Stimulated activated naive CD8-positive, alpha-beta T cell treated with anti-CD3 and anti-CD28 coated beads, Interleukin-15, amount 100 ng/mL, for 72 hours (primary cell): ENCODE results near the gene TLE5.
"Not testable (repeated sequence)": the region's sequence is repeated elsewhere in the genome, so short reads cannot be mapped to it uniquely, and the experiment has no call there.

Experiments used
- ATAC-seq: fragments of 150-1000 bp; cut with Tn5 transposase; 2 replicates; pipeline ENCODE4 v1.10.0; 2021; ENCODE audit warnings: mild to moderate bottlenecking, moderate library complexity
- DNase-seq, 2 donors: peaks; one replicate each; pipeline ENCODE4 v3.0.0; 2021 to 2022
- H3K27ac Mint-ChIP-seq, 2 donors: one replicate each; pipeline ENCODE4 v1.8.0; 2022; ENCODE audit warnings: mild to moderate bottlenecking in 2 of 2, mixed read lengths in 2 of 2, moderate library complexity in 2 of 2
- H3K27me3 Mint-ChIP-seq: one replicate; pipeline ENCODE4 v1.8.0; 2022; ENCODE audit warnings: mixed read lengths
- H3K4me1 Mint-ChIP-seq: one replicate; pipeline ENCODE4 v1.8.0; 2022; ENCODE audit warnings: mild to moderate bottlenecking, mixed read lengths
- H3K4me3 Mint-ChIP-seq, 2 donors: one replicate each; pipeline ENCODE4 v1.8.0; 2022; ENCODE audit warnings: mild to moderate bottlenecking in 2 of 2, mixed read lengths in 2 of 2, moderate library complexity in 1 of 2
- H3K9me3 Mint-ChIP-seq, 2 donors: one replicate each; pipeline ENCODE4 v1.8.0; 2022; ENCODE audit warnings: mixed read lengths in 2 of 2

Gene TLE5

DNA sequence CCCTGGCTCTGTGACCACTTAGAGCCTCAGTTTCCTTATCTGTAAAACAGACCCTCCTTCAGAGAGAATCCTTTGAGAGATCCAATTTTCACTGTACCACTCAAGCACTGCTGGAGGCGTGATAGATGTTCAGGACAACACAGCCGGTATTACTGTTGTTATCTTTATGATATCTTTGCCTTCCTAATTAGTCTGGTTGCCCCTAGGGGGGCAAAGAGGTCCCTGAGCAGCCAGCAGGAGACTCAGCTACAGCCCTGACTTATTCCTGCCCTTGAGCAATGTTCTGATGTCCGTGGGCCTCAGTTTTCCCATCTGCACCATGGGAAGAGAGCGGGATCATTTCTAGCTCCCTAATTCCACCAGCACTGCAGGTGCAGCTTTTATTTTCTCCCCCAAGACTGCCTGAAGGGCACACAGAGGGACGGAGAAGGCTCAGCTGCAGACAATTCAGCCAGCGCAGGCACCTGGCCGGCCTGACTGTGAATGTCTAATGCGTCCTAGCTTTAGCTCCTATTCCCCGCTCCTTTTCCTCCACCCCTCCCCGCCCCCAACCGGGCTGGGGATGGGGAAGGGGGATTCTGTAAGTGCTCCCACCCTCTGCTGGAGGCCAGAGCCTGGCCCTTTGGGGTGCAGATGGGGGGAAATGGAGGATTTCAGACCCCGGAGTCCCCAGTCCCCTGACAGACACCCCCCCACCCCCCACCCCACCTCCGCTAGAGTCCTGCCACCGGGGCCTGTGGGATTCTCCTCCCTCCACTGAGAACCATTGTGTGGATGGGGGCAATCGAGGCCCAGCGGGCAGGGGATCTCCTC is 16.2 kb downstream of the TLE5 start:
- no peaks in the 10 kb centered on the region for H3K9me3 Mint-ChIP-seq
- ATAC-seq (no peak), DNase-seq (no peak)
- H3K27me3 Mint-ChIP-seq: peaks cover 9% of the 10 kb centered on the region
- H3K4me1 Mint-ChIP-seq: peaks cover 28% of the 10 kb centered on the region
- no peak overlapping the region for H3K27ac Mint-ChIP-seq
- no peak overlapping the region for H3K4me3 Mint-ChIP-seq

DNA sequence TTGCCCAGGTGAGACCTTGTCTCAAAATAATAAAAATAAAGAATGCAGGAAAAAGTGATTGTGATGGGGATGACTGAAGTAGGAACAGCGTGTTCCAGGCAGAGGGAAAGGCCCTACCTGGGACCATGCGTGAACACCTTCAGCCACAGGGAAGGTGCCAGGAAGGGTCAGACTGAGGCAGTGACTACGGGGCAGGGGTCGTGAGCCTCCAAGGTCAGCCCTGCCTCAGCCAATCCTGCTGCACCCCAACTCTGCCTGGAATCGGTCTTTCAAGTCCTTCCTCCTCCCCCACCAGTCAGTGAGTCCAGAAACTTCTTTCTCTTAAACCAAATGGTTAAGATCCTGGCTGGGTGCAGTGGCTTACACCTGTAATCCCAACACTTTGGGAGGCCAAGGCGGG is 17.1 kb downstream of the TLE5 start:
- ATAC-seq (no peak), DNase-seq (no peak)
- Mint-ChIP-seq H3K4me1 (peaks cover 35% of the 10 kb centered on the region), H3K4me3 (no peak overlapping the region), H3K9me3 (no peaks in the 10 kb centered on the region), H3K27me3 (peaks cover 9% of the 10 kb centered on the region), H3K27ac (no peak overlapping the region)

DNA sequence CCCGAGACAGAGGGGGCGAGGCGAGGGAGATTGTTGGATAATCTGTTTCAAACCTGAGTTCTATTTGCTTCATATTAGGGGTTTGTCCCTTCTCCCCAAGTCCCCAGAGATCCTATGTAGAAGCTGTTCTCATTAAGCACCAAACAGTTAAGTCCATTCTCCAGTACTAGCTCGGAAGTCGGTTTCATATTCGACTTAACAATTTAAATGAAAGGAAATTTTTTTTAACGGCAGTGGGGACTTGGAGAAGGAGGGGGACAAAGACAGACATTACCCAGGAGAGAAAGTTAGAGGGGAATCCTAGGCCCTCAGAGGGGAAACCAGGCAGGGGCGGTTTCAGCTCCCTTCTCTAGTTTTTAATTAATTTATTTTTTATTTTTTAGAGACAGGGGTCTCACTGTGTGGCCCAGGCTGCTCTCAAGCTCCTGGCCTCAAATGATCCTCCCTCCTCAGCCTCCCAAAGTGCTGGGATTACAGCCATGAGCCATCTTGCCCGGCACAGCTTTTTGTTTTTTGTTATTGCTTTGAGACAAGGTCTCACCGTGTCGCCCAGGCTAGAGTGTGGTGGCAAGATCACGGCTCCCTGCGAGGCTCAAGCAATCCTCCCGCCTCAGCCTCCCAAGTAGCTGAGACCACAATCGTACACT is 19.6 kb downstream of the TLE5 start:
- DNase-seq: no peak
- no peak for ATAC-seq
- Mint-ChIP-seq H3K27ac (peak overlapping the region; percentile 84 to 92), H3K4me3 (peak overlapping the region; percentile 54 to 59), H3K4me1 (peaks cover 32% of the 10 kb centered on the region), H3K9me3 (no peaks in the 10 kb centered on the region), H3K27me3 (peaks cover 6% of the 10 kb centered on the region)

DNA sequence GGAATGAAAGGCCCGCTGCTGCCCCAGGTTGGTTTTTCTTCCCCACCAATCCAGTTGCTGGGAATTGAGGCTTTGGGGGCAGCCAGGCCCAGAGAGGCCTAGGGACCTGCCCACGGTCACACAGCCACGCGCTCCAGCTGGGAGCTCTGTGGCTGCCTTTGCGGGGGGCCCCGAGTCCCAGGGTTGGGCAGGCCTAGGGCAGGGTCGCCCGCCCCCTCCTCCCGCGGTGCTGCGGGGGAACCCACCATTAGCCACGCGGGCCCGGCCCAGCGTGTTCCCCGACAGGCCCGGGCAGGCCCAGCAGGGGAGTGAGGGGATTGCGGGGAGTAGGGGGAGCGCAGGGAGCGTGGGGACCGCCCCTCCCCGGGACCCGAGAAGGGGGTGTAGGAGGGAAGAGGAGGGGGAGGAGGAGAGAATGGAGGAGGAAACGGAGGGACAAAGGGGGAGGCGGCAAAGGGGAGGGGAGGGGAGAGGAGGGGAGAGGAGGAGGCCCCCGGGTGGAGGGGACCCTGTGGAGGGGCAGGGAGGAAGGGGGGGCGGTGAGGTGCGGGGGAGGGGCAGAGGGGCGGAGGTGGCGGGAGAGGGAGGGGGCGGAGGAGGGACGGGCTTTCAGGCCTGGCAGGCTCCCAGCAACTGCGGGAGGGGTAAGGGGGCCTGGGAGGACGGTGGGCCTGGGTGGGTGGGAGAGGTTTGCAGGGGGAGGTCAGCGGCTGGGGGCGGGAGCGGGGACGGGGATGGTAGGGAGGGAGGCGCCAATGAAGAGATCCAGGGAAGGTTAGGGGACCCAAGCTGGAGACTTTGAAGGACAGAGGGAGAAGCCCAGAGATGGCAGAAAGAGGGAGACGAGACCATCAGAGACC is 20.3 kb downstream of the TLE5 start:
- Mint-ChIP-seq H3K27ac (peak overlapping the region; percentile 84 to 92), H3K4me1 (peaks cover 28% of the 10 kb centered on the region), H3K27me3 (no peaks in the 10 kb centered on the region), H3K9me3 (no peaks in the 10 kb centered on the region), H3K4me3 (peak overlapping the region; percentile 59 to 67)
- peak; percentile 69 for ATAC-seq
- no peak for DNase-seq

DNA sequence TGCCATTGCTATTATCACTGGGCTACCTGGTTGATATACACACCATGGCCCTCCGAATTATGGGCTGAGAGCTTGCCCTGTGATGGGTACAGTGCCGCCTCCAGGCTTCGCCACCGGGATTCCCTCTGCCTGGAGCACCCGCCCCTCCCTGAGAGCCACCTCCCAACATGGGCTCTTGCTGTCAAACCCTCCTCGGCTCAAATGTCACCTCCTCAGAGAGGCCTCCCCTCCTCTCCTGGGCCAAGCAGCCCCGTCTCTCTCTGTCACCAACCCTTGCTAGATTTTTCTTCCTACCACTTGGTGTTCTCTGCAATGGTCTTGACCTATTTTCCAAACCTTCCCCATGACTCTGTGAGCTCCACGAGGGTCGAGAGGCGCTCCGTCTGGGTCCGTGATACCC is 21.0 kb downstream of the TLE5 start:
- H3K4me1 Mint-ChIP-seq: peaks cover 35% of the 10 kb centered on the region
- H3K9me3 Mint-ChIP-seq: no peaks in the 10 kb centered on the region
- DNase-seq: no peak
- no peaks in the 10 kb centered on the region for H3K27me3 Mint-ChIP-seq
- H3K27ac Mint-ChIP-seq: peak overlapping the region; percentile 28 to 90
- peak overlapping the region; percentile 57 to 67 for H3K4me3 Mint-ChIP-seq
- ATAC-seq: no peak

DNA sequence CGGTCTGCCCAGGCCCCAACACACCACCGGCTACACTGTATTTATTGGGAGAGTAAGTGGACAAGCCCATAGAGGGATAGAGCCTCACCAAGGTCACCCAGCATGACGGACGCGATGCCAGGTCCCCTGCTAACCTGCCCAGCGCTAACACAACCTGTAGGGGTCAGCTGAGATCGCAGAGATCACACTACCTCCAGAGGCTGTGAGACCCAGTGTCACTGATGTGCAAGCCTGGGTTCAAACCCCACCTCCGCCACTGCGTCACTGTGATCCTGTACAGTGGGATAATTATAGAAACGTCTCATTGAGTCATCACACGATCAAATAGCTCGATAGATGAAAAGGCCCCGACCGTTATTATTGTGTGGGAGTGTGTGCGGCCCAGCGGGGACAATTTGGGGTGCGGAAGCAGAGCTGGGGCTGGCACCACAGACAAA is 22.6 kb downstream of the TLE5 start:
- Mint-ChIP-seq H3K4me1 (peaks cover 45% of the 10 kb centered on the region), H3K27me3 (peaks cover 2% of the 10 kb centered on the region), H3K27ac (no peak overlapping the region), H3K4me3 (no peak overlapping the region), H3K9me3 (no peaks in the 10 kb centered on the region)
- ATAC-seq (no peak), DNase-seq (no peak)

DNA sequence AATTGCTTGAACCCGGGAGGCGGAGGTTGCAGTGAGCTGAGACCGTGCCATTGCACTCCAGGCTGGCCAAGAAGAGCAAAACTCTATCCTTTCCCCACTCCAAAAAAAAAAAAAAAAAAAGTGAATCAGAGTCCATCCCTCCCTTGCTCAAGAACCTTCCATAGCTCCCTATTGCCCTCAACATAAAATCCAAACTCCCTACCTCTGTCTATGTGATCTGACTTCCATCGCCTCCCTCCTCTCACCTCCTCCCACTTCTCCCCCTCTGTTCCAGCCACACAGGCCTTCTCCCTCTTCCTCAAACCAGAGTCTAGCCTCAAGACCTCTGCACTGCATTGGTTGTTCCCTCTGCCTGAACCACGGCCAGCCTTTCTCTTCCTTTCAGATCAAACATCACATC is 23.2 kb downstream of the TLE5 start:
- no peak for ATAC-seq
- H3K9me3 Mint-ChIP-seq: no peaks in the 10 kb centered on the region
- peaks cover 7% of the 10 kb centered on the region for H3K27me3 Mint-ChIP-seq
- peaks cover 51% of the 10 kb centered on the region for H3K4me1 Mint-ChIP-seq
- no peak for DNase-seq
- H3K27ac Mint-ChIP-seq: no peak overlapping the region
- no peak overlapping the region for H3K4me3 Mint-ChIP-seq

DNA sequence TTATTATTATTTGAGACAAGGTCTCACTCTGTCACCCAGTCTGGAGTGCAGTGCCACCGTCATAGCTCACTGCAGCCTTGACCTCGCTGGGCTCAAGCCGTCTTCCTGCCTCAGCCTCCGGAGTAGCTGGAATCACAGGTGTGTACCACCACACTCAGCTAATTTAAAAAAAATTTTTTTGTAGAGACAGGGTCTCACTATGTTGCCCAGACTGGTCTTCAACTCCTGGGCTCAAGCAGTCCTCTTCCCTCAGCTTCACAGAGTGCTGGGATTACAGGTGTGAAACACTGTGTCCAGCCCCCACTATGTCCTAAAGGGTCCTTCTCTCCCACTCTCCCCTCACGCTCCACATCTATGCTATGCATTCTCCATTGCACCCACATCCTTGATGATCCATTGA is 24.1 kb downstream of the TLE5 start:
- peaks cover 16% of the 10 kb centered on the region for H3K27me3 Mint-ChIP-seq
- no peak overlapping the region for H3K4me3 Mint-ChIP-seq
- ATAC-seq (no peak), DNase-seq (no peak)
- no peak overlapping the region for H3K27ac Mint-ChIP-seq
- no peaks in the 10 kb centered on the region for H3K9me3 Mint-ChIP-seq
- H3K4me1 Mint-ChIP-seq: peaks cover 51% of the 10 kb centered on the region

DNA sequence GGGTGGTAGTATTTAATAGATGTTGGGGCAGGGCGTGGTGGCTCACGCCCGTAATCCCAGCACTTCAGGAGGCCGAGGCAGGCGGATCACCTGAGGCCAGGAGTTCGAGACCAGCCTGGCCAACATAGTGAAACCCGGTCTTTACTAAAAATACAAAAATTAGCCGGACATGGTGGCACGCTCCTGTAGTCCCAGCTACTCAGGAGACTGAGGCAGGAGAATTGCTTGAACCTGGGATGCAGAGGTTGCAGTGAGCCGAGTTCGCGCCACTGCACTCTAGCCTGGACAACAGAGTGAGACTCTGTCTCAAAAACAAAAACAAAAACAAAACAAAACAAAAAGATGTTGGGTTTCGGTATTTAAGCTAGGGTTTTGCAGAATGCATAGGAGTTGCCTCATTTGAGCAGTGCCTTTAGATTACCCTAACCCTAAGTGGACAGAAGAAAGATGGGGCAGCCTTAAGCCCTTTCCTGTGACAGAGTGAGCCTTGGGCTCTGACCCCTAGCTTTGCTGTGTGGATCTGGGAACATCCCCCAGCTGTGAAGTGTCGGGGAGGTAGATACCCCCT is 25.2 kb downstream of the TLE5 start:
- not testable (repeated sequence) for H3K27ac Mint-ChIP-seq, DNase-seq, ATAC-seq, H3K9me3 Mint-ChIP-seq
- Mint-ChIP-seq H3K27me3 (peaks cover 17% of the 10 kb centered on the region), H3K4me3 (peak overlapping the region; percentile 90 to 95), H3K4me1 (peaks cover 44% of the 10 kb centered on the region)

DNA sequence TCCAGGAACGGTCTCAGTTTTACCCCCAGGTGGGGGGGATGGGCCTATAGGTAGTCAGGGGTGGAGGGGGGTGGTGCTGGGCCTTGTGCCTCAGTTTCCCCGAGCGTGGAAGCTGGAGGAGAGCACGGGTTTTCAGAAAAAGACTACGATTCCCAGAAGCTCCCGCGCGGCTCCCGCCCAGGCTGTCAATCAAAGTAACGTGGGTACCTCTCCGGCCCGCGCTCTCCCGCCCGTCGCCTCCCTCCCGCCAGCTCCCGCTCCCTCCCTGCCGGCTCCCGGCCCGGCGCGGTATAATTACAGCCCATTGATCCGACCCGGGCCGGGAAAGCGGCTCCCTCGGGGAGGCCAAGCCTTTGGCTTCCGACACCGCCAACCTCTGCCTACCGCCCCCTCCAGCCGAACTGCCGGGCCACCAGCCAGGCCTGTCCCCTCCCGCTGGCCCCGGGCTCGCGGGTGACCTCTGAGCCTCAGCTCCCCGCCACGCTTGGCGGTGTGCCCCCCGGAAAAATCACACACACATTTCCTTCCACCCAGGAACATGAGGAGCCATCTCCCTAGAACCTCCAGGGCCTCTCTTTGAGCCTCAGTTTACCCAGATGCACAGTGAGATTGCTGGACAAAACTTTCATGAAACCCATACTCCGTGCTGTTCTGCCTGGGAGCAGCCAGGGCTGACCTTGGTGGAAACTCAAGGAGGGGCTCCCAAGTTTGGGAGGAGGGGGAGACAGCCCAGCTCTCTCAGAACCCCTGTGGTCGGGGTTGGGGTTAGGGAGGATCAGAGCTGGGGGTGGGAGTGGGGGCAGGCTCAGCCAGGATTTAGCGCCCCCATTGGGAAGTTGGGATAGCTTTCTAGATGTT is 25.9 kb downstream of the TLE5 start:
- peak; percentile 75 for ATAC-seq
- peak overlapping the region; percentile 90 to 95 for H3K4me3 Mint-ChIP-seq
- DNase-seq: peak; percentile 82 to 84
- peaks cover 39% of the 10 kb centered on the region for H3K4me1 Mint-ChIP-seq
- peak overlapping the region; percentile 96 to 97 for H3K27ac Mint-ChIP-seq
- H3K9me3 Mint-ChIP-seq: no peaks in the 10 kb centered on the region
- H3K27me3 Mint-ChIP-seq: peaks cover 17% of the 10 kb centered on the region

DNA sequence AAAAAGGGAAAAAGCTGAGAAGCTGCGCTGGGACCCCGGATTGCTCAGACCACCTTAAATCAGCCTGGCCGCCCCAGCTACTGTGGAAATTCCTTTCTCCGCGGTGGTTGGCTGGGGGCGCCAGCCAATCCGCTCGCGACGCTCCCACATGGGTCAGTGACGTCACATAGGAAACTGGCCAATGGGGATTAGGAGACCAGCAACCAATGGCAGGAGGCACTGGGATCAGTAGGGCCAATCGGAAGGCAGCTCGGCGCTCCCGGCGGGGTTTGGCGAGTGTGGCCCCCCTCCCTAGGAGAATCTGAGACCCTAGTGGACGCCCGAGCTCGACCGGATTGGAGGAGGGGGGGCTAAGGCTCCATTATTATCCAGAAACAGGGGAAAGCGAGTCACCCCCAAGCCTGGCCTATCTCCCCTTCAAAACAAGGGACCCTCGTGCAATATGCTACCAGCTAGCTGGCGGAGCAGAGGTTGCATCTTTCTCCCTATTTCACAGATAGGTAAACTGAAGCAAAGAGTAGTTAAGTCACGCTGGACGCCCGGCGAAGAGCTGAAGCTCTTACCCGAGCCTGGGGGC is 26.7 kb downstream of the TLE5 start:
- Mint-ChIP-seq H3K4me1 (peaks cover 34% of the 10 kb centered on the region), H3K9me3 (no peaks in the 10 kb centered on the region), H3K27me3 (peaks cover 18% of the 10 kb centered on the region), H3K4me3 (peak overlapping the region; percentile 90 to 95), H3K27ac (peak overlapping the region; percentile 96 to 97)
- ATAC-seq: peak; percentile 94
- peak; percentile 96 to 97 for DNase-seq

DNA sequence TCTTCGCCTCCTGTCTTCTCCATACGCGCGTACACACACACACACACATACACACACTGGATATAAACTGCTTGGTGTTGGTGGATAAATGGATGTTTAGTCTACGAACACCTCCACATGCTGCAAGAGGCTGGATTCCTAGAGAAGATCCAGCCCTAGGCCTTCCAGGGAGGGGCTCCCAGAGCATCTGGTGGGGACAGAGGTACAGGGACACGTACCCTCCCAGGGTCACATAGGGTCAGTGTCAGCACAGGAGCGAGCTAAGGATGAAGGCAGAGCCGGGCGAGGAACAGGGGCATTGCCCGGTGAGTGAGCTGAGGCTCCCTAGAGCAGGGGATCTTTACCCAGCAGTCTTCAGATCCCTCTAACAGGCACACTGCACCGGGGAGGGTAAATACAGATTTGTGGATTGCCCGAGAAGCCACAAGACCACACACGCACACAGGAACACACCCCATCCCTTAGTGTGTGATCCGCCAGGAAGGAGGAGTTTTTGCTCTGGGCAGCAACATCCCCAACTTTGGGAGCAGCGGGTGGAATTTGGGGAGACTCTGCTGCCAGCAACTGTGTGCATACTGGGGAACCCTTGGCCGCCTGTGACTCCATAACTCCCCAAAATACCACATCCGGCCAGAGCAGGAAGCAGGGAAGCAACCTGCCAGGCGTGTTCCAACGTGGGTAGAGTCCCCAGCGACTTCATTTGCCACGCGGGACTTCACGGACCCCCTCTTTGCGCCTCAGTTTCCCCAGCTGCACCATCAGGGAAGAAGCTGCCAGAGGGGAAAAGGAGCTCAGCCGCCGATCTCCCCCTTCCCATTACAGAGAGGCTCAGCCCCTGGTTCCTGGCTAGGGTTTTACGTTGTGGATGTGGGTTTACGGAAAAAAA is 27.4 kb downstream of the TLE5 start:
- DNase-seq (peak in 1 of 2 donors; percentile 53), ATAC-seq (peak; percentile 34)
- H3K27ac Mint-ChIP-seq: peak overlapping the region; percentile 96 to 97
- H3K4me1 Mint-ChIP-seq: peaks cover 34% of the 10 kb centered on the region
- H3K4me3 Mint-ChIP-seq: peak overlapping the region; percentile 90 to 95
- peaks cover 25% of the 10 kb centered on the region for H3K27me3 Mint-ChIP-seq
- no peaks in the 10 kb centered on the region for H3K9me3 Mint-ChIP-seq

DNA sequence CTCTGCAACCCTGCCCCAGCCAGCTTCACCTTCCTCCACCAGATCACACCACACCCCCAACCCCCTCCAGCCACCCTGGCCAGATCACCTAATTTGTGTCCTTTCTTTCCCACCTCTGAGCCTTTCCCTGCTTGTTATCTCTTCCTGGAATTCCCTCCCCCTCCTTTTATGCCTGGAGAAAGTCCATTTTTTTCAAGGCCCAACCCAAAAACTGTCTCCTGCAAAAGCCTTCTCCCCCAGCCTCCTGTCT is 28.0 kb downstream of the TLE5 start:
- Mint-ChIP-seq H3K27me3 (peaks cover 28% of the 10 kb centered on the region), H3K27ac (peak overlapping the region in 1 of 2 donors; percentile 96), H3K4me3 (peak overlapping the region; percentile 16 to 95), H3K9me3 (no peaks in the 10 kb centered on the region), H3K4me1 (peaks cover 31% of the 10 kb centered on the region)
- no peak for DNase-seq
- no peak for ATAC-seq
